ENCODE results near the gene LARP4B.

The LARP4B gene

GRCh38 chr10:921471-922414 lies 9.8 kb downstream of the LARP4B start:
- DNase-seq = no peak

- DNase-seq = no peak
Observed at GRCh38 chr10:920450-920849, 11.1 kb downstream of the LARP4B start.

GRCh38 chr10:919481-919880 lies 12.0 kb downstream of the LARP4B start:
- DNase-seq = no peak

GRCh38 chr10:917999-918398 lies 13.5 kb downstream of the LARP4B start:
- DNase-seq = no peak

- DNase-seq = no peak
Observed at GRCh38 chr10:917416-917720, 14.1 kb downstream of the LARP4B start.

- no peak for DNase-seq
Observed at GRCh38 chr10:916716-917415, 14.6 kb downstream of the LARP4B start.

- no peak for DNase-seq
Observed at GRCh38 chr10:909831-910230, 21.7 kb downstream of the LARP4B start.

- DNase-seq = no peak
Observed at GRCh38 chr10:905972-906371, 25.5 kb downstream of the LARP4B start.

GRCh38 chr10:905503-905902 lies 26.0 kb downstream of the LARP4B start:
- DNase-seq = no peak

- DNase-seq = no peak
Observed at GRCh38 chr10:904403-904802, 27.1 kb downstream of the LARP4B start.

GRCh38 chr10:898141-898540 lies 33.4 kb downstream of the LARP4B start:
- no peak for DNase-seq

- DNase-seq = no peak
Observed at GRCh38 chr10:896982-897381, 34.5 kb downstream of the LARP4B start.

- no peak for DNase-seq
Observed at GRCh38 chr10:895324-895723, 36.2 kb downstream of the LARP4B start.

GRCh38 chr10:878895-879294 lies 52.6 kb downstream of the LARP4B start:
- no peak for DNase-seq

- no peak for DNase-seq
Observed at GRCh38 chr10:878333-878759, 53.2 kb downstream of the LARP4B start.

- no peak for DNase-seq
Observed at GRCh38 chr10:876438-876837, 55.1 kb downstream of the LARP4B start.

GRCh38 chr10:873020-873419 lies 58.5 kb downstream of the LARP4B start:
- no peak for DNase-seq

GRCh38 chr10:871951-872403 lies 59.5 kb downstream of the LARP4B start:
- no peak for DNase-seq

GRCh38 chr10:870564-871166 lies 60.8 kb downstream of the LARP4B start:
- no peak for DNase-seq

- no peak for DNase-seq
Observed at GRCh38 chr10:869171-869570, 62.3 kb downstream of the LARP4B start.

- DNase-seq = no peak
Observed at GRCh38 chr10:867807-868206, 63.7 kb downstream of the LARP4B start.

GRCh38 chr10:866577-866941 lies 64.9 kb downstream of the LARP4B start:
- no peak for DNase-seq

GRCh38 chr10:865924-866576 lies 65.5 kb downstream of the LARP4B start:
- DNase-seq = no peak

Data from NCI-H2081 treated with DMSO at 0.1 percent for 48 hours (cell line).